ENCODE data around the gene TFB1M. TPM values are rescaled to one million over a fixed set of nuclear protein-coding genes. Genes with fewer than 3 reads are reported as not detected.
"Not testable (repeated sequence)": the region's sequence is repeated elsewhere in the genome, so short reads cannot be mapped to it uniquely, and the experiment has no call there.

Gene TFB1M
- total RNA-seq, 1 experiment from 2014 or later: 15.6 TPM

DNA sequence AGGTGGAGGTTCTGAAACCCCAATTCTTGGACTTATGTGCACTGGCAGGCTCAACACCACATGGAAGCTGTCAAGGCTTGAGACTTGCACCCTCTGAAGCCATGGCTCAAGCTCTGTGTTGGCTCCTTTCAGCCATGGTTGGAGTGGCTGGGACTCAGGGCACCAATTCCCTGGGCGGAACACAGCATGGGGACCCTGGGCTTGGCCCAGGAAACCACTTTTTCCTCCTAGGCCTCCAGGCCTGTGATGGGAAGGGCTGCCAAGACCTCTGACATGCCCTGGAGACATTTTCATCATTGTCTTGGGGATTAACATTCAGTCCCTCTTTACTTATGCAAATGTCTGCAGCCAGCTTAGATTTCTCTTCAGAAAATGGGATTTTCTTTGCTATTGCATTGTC lies 76.7 kb downstream of the TFB1M start:
- no peak for DNase-seq (ENCODE audit: low spot score)

DNA sequence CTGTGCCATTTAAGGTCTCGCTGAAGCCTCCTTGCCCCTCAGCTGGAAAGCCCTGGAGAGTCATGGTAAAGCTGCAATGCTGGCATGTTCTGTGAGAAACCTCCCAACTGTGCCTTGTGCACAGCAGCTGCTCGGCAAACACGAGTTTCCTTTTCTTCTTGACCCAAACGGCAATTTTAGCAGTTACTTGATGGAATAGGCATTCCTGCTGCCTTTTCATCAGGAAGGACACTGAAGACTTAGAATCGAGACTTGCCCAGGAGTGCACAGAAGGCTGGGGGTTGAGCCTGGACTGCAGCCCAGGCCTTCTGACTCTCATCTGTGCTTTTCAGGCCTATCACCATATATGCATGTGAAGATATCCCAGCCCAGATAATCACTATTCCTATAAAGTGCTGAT lies 79.2 kb downstream of the TFB1M start:
- DNase-seq (ENCODE audit: low spot score): no peak

DNA sequence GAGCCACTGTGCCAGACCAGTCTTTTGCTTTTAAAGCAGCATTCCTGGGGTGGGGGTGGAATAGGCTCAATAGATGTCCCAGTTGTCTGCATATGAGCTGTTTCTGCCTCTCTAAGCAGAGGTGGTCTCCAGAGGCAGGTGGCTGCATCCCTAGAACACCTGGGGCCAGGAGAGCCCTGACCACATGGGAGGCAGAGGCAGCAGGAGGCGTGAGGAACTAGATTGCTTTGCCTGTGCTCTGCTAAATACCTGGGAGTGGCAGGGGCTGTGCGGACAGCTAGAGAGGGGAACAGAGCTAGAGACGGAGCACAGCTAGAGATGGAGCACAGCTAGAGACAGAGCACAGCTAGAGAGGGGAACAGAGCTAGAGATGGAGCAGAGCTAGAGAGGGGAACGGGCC lies 79.6 kb downstream of the TFB1M start:
- no peak for DNase-seq (ENCODE audit: low spot score)

DNA sequence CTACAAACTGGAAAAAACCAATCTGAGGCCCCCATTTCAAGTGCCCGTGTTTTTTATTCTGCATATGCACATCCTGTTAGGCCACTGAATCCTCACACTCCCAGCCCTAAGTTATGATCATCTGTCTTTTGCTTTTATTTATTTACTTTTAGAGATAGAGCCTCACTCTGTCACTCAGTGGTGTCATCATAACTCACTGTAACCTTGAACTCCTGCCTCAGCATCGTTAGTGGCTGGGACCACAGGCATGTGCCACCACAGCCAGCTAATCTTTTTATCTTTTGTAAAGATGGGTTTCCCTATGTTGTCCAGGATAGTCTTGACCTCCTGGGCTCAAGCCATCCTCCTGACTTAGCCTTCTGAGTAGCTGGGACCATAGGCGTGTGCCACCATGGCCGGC lies 80.1 kb downstream of the TFB1M start:
- DNase-seq (ENCODE audit: low spot score): no peak

DNA sequence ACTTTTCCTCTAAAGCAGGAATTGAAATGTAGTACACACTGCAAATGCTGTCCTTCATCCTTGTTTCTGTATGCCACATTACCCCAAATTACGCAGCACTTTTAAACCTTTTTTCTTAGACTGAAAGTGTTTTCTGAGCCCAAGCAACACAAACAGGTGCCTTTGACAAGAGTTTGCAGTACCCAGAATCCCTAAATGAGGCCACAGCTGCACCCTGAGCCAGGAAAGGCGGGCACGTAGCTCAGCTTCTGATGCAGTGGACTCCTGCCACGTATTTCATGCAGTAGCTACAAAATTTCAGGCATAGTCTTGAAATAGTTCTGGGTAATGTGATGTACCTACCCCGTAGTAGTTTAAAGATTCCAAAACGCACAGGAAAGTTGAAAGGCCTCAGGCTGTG lies 81.4 kb downstream of the TFB1M start:
- DNase-seq (ENCODE audit: low spot score): no peak

DNA sequence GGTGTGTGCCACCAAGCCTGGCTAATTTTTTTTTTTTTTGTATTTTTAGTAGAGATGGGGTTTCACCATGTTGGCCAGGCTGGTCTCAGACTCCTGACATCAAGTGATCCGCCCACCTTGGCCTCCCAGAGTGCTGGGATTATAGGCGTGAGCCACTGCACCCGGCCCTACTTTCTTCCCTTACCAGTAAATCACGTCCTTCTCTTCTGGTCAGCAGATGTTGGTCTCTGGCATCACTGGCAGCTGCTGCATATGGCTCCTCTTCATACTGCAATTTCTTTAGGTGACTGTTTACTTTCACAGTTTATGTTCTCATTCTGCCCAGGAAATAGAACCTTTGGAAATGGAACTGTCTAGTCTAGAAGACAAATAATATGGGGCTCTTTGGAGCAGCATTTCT lies 83.3 kb downstream of the TFB1M start:
- not testable (repeated sequence) for DNase-seq (ENCODE audit: low spot score)

DNA sequence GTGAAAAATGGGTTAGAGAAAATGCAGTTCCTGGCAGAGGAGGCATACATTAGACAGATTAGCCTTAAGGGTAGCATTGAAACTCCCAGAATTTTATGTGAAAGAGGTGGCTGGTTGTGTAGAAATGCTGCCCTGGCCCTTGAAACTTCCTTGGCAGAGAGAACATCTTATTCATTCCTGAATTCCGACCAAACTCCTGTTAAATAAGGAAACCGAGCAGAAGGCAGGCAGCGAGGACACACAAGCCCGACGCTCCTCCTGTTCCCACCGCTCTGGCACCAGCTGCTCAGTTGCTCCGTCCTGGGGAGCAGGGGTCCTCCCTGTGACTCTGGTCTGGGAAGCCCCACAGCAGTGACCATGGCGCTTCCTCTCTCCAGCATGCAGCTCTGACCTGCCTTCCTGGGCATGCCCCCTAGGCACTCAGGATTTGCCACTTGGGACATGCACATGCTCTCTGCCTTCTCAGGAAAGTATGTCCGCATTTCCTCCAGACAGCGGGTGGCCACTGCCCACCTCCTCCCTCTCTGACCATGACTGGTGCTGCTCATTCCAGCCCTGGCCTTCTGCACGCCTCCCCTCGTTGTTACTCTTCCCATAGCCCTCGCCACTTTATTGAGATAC lies 85.6 kb downstream of the TFB1M start:
- no peak for DNase-seq (ENCODE audit: low spot score)

DNA sequence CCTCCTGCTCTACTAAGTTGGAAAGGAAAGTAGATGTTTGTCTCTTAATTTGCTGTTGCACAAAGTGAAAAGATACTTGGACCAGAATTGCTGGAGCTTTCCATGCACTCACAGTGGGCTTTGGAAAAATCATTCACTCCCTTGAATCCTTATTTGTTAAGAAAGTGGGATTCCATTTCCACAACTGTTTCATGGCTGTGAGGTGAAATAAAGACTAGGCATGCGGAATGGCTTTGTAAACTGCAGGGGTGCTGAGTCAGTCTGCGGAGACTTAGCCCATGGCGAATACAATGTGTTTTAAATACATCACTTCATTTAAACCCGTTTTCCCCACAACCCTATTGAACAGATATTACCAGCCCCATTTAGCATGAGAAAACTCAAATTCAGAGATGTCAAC lies 87.2 kb downstream of the TFB1M start:
- no peak for DNase-seq (ENCODE audit: low spot score)

DNA sequence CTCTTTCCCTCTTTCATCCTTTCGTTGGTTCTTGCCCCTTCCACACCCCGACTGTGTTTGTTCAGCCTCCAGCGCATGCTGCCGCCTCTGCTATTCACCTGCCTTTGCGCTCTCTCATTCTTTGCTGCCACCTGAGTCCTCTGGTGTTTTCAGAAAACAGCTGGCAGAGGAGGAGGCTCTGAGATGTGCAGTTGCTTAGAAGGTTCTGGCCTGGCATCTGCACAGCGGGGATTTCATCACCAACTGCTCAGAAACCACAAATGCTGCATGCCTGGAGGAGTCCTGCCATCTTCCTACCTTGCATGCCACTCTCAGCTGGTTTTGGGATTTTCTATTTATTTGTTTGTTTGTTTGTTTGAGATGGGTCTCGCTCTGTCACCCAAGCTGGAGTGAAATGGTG lies 89.7 kb downstream of the TFB1M start:
- peak; percentile 12 for DNase-seq (ENCODE audit: low spot score)

DNA sequence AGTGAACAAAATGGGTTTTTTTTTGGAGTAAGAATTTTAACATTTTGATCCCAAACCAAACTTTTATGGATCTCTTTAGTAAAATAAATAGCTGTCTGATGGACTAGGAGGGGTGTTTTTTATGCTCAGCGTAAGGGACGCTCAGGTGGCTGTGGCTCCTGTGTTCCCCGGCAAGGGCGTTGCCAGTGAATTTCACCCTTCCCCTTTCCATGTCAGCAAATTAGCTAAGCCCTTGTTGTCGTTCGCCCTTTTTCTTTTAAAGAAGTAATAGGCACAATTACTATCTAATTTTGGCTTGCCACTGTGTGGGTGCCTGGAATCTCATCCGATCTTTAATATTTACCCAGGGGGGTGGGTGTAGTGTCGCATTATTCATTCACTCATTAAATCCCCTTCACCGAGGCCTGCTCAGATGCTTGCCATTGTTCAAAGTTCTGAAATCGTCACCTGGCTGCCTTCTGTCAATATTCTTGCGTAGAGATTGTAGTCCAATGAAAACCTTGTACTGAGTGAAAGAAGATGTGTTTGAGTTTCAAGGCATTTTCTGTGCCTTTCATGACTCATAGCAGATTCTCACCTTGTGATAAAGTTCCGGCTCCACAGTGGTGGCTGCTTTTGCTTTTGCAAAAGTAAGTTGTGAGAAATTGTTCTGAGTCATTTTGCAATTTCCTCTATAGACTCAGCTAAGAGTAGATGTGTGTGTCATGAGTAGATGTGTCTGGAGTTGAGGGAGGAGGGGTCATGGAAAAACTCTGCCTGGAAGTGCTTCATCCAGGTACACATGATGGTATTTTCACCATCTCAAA lies 90.4 kb downstream of the TFB1M start:
- peak; percentile 60 for DNase-seq (ENCODE audit: low spot score)

DNA sequence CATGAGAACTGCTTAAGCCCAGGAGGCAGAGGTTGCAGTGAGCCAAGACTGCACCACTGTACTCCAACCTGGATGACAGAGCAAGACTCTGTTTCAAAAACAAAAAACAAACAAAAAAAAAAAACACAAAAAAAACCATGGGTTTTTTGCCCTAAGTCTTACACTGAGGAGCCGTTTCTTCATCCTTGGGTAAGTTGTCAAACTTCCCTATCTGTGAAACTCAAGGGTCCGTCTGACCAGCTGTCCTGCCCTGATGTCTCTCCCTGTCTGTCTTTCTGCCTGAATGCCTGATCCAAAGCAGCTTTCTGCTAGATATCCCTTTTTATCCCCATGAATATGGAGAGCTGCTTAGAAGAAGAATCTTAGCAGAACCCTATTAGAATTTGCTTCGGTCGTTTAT lies 91.8 kb downstream of the TFB1M start:
- DNase-seq (ENCODE audit: low spot score): no peak

DNA sequence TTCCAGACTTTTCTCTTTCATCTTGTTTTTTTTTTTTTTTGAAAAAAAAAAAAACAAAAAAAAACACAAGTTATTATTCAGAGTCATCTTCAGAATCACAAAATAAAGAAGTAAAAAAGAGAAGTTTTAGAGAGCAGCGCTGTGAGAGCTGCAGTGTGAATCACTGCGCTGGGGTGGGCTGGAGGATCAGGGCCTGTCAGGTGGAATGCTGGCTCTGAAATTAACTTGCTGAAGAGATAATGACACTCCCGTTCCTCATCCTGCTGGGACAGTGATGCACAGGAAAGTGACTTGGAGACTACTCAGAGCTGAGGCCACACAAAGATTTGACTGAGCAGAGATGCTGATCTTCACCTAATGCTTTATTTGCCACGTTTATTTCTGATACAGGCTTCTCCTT lies 93.2 kb downstream of the TFB1M start:
- no peak for DNase-seq (ENCODE audit: low spot score)

DNA sequence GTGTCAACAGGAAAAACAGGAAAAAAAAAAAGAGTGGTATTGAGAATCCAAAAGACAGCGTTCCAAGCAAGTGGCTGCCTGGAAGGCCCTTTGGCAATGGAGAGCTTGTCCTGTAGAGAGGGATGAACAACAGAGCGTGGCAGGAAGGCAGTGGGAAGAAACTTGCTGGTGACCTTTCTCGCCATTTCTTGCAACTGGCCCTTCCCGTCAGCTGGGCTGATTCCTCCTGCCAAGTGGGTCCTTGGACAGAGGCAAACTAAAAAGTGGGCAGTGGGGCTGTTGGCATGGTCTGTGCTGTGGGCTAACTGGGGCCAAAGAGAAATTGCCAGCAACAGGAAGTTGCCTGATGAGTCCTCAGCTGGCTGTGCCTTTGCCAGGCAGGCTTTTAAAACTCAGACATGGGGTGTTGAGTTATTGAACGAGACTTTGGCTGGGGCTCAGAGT lies 94.4 kb downstream of the TFB1M start:
- DNase-seq (ENCODE audit: low spot score): no peak

DNA sequence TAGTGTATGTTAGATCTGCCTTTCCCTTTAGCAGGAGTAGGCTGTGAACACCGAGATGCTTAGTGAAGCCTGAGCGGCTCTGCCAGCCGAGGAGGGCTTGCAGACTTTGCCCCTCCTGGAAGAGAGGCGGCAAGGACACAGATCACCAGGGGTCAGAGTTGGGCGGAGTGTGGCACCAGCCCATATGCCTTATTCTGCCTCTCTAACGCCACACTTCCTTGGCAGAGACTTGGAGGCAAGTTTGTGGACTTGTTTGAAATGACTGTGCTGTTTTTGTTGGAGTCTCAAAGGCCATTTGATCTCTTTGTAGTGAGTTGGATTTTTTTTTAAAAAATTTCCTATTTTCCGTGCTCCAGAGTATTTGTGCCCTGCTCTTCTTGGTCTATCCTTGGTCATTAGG lies 95.0 kb downstream of the TFB1M start:
- DNase-seq (ENCODE audit: low spot score): no peak

DNA sequence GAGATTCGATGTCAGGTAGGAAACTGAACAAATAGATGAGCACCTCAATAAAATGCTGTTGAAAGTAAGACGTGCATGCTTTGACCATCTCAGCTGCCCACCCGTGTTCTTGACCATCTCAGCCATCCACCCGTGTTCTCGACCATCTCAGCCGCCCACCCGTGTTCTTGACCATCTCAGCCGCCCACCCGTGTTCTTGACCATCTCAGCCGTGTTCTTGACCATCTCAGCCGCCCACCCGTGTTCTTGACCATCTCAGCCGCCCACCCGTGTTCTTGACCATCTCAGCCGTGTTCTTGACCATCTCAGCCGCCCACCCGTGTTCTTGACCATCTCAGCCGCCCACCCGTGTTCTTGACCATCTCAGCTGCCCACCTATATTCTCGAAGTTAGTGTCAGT lies 95.6 kb downstream of the TFB1M start:
- not testable (repeated sequence) for DNase-seq (ENCODE audit: low spot score)

DNA sequence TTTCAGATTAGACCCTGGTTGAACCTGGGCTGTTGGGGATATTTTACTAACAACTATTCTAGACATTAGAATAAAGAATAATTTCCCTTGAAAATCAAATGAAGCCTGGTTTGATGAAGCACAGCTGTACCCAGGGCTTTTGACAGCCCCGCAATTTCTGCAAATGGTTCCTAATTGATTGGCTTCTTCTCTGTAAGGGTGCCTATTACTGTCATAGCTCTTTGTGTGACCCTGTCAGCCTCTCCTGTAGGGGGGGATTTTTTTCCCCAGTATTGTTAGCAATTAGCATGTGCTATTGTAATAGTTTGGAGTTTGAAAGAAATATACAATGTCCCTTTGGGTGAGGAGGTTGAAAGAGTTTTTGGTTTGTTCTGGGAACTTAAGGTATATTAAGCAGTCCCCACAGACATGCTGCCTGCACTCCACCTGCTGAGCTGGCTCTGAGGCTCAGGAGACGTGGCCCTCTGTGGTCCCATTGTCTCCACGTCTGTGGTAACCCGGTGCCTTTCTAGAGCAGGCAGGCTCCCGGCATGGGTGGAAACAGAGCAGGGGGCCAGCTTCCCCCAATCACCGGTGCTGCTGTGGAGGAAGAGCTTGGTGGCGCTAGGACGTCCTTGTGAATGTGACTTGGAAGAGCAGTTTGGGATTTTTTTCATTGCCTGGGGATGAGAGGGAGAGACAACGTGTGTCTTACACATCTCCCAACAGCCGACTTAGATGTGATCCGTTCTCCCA lies 97.8 kb downstream of the TFB1M start:
- no peak for DNase-seq (ENCODE audit: low spot score)

DNA sequence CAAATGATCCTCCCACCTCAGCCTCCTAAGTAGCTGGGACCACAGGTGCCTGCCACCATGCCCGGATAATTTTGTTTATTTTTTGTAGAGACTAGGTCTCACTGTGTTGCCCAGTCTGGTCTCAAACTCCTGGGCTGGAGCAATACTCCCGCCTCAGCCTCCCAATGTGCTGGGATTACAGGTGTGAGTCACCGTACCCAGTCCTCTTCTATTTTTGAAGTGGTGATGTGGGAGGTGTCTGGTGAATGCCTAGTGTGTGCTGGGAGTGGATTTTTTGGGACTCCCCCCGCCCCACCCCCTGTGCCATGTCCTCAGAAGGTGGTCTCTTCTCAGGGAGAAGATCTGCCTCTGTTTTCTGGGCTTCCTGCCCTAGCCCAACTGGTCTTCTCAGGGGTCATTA lies 98.4 kb downstream of the TFB1M start:
- DNase-seq (ENCODE audit: low spot score): no peak

DNA sequence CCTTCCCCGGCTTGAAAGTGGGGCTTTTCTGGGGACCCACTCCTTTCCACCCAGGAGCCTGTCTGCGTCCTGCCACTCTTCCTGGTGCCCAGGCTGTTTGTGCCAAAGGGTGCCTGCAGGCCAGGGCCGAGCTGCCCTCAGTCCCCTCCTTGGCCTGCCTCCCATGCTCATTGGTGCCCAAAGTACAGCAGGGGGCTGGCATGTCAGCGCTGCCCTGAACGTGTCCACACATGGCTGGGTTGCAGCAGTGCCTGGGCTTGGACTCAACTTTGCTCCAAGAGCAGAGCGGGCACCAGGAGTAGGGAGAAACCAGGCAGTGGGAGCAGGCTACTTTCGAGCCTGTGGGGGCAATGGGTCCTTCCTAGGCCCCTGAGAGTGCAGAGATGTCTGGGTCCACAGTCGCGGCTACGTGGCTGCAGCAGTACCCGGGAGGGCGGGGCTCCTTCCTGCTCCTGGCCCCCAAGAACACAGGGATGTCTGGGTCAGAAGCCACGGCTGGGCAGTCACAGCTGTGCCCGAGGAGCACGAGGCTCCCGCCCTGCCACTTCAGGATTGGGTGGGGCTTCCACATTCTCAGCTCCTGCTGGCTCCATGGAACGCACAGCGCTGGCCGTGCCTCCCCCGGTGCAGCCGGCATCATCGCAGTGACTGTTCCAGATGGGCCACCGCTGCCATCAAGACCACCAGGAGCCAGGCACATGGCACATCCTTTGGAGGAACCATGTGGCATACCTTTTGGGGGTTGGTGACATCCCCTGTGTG lies 100.5 kb downstream of the TFB1M start:
- DNase-seq (ENCODE audit: low spot score): no peak

DNA sequence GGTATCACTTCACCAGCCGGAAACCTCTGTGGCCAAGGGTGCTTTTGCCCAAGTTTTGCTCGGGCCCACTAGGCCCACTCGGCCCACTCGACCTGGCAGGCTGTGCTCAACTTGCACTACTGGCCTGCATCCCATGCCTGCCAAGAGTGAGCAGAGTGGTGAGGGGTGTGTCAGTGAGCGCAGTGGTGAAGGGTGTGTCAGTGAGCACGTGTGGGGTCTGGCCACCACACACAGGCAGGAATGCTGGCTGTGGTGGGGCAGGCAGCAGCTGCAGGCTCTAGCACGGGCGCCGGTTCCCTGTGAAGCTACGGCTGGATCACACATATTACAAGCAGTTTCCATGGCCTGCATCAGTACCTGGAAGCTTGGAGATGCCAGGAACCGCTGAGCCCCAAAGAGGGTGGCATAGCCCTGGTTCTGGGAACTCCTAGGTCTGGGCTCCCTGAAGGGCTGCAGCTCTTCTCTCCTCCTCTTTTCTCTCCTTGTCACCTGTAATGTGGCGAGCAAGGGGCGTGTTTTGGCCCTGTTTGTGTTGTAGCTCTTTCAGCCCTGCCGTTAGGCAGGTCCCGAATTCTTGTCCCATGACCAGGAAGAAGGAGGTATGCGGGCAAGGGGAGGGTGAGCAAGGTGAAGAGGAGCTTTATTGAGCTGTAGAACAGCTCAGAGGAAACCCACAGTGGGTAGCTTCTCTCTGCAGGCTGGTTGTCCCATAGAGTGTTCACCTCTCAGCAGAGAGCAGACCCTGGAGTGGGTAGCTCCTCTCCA lies 101.5 kb downstream of the TFB1M start:
- DNase-seq (ENCODE audit: low spot score): no peak

DNA sequence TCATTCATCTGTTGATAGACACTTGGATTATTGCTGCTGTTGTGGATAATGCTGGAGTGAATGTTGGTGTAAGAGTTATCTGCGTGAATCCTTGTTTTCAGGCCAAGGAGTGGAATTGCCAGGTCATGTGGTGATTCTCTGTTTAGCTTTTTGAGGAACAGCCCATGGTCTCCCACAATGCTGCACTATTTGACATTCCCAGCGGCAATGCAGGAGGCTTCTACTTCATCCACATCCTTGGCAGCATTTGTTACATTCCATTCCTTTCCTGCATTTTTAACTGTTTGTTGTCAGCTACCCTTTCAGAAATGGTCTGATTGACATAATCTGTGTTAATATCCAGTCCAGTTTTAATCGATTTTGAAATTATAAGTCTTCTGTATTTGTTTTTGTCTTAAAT lies 102.2 kb downstream of the TFB1M start:
- no peak for DNase-seq (ENCODE audit: low spot score)

DNA sequence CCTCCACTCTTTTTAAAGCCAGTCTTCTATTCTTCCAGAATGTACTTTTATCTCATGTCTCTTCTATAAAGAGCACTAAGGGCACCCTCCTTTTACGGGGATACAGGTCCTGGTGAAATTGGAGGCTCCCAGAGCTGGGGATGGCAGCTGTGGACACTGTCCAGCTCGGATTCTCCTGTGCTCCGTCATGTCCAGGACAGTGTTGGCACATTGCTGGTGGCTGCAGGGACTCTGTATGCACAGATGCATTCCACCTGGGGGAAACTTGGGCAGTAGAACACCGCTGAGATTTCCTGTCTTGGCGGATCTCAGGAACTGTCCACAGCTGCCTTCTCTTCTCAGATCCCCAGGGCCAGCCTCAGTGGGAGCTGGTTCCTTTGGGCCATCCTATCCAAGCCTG lies 107.1 kb downstream of the TFB1M start:
- DNase-seq (ENCODE audit: low spot score): no peak

All from H4 (cell line).